ENCODE data around the gene PAX8.

GRCh38 chr2:113169586-113169985, 109.1 kb downstream of the PAX8 start:
- TF ChIP-seq YY1 (IDR thresholded peaks at IDR 0.05; ENCODE audit: insufficient read depth, insufficient read length) (no peak), SUZ12 (IDR thresholded peaks at IDR 0.05; ENCODE audit: extremely low read depth, insufficient read depth, insufficient read length) (no peak)
